ENCODE results near the gene ARMC7.

DNA sequence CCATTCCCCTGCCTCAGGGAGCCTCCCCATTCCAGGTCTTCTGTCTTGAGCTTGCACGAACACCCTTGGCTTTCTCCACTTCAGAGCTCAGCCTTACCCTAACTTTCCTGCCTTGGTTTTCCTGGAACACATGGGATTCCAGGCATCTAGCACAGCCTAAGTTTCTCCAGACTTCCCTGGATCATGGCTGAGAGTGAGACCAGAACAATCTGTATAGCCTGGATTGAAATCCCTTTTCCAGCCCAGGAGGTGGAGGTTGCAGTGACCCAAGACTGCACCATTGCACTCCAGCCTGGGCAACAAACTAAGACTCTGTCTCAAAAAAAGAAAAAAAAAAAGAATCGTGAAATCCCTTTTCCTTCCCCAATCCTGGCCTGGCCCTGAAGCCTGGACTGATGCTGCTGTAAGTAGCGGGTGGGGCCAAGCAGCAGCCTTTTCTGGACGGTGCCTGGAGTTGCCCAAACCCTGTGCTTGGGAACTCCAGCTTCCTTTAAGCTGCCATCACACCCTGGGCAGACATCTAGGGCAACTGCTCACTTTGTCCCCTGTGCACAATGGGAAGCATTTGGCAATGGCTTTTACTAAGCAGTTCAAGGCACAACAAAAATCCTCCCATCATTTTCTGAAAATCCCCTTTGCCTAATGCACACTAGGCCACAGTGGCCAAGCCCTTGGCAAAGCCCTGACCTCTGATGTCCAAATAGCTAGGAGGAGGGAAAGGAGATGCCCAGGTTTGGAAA, 34.0 kb upstream of the ARMC7 start:
- TF ChIP-seq CTCF (IDR thresholded peaks at IDR 0.05) (no peak), REST (IDR thresholded peaks at IDR 0.05; ENCODE audit: insufficient read depth in 1 of 2, low read depth in 2 of 2, low read length in 1 of 2) (no peak)
